Breast epithelium (tissue), 4 donors: ENCODE data around the gene DIS3L. TPM values are rescaled to one million over a fixed set of nuclear protein-coding genes. Genes with fewer than 3 reads are reported as not detected.

Experiments used
- DNase-seq, 2 donors: peaks; one replicate each; pipeline ENCODE4 v3.0.0-alpha.2; 2019; ENCODE audit warnings: low spot score in 2 of 2
- H3K27ac ChIP-seq, 2 donors: fragments of 200-600 bp; sonication (generic) in 1 of 2; one replicate each; pipeline ENCODE4 v1.5.1; 2016 to 2019; ENCODE audit warnings: mild to moderate bottlenecking in 1 of 2
- H3K27me3 ChIP-seq, 2 donors: fragments of 200-600 bp; sonication (generic) in 1 of 2; one replicate each; pipeline versions ENCODE4 v1.5.1 to v1.6.0; 2017 to 2019; ENCODE audit warnings: control low read depth in 1 of 2, mild to moderate bottlenecking in 1 of 2
- H3K36me3 ChIP-seq: fragments of 200-600 bp; one replicate; pipeline ENCODE4 v1.5.1; 2019
- H3K4me1 ChIP-seq, 2 donors: fragments of 200-600 bp; sonication (generic); one replicate each; pipeline ENCODE4 v1.5.1; 2016 to 2019; ENCODE audit warnings: control low read depth in 1 of 2
- H3K4me3 ChIP-seq, 3 donors: fragments of 200-600 bp; sonication (generic); 1 replicate in 2 of 3; 2 replicates in 1 of 3; pipeline ENCODE4 v1.5.1; 2016 to 2019; ENCODE audit warnings: mild to moderate bottlenecking in 3 of 3, moderate library complexity in 2 of 3
- H3K9me3 ChIP-seq, 2 donors: fragments of 200-600 bp; sonication (generic) in 1 of 2; one replicate each; pipeline ENCODE4 v1.5.1; 2016 to 2019; ENCODE audit warnings: control low read depth in 1 of 2
- POLR2A ChIP-seq: fragments of 450-650 bp; IDR thresholded peaks from one replicate; pipeline ENCODE4 v1.6.1; 2016; ENCODE audit warnings: antibody characterized with exemption, mild to moderate bottlenecking, moderate library complexity
- POLR2AphosphoS5 ChIP-seq, 3 donors: sonication (generic); formaldehyde crosslinking; IDR thresholded peaks; one replicate each; pipeline ENCODE4 v1.6.1; 2017; ENCODE audit warnings: antibody characterized with exemption in 3 of 3
- intact Hi-C: fragments of 100-400 bp; cut with DNase I; formaldehyde crosslinking; loops from one replicate; pipeline ENCODE4 v1.15.1; 2023; ENCODE audit warnings: low total_unique reads
- total RNA-seq, 3 donors: library from RNA; depleted of rRNA; stranded (reverse); fragments of >200 nt; gene quantifications; one replicate each; pipeline ENCODE4 v1.1.0, GENCODE V29; 2016
- TF ChIP-seq, protein P1 (sequence below), 3 donors: fragments of 450-650 bp; IDR thresholded peaks; one replicate each; pipeline ENCODE4 v1.5.1; 2016 to 2017; ENCODE audit warnings: antibody characterized with exemption in 3 of 3, mild to moderate bottlenecking in 3 of 3, moderate library complexity in 3 of 3

DIS3L gene
- total RNA-seq, 3 donors from 2014 or later, result 37.0 to 46.4 (median 43.2) TPM

- no peaks in the 10 kb centered on the region for H3K4me1 ChIP-seq
- intact Hi-C loops, result no loop called here
- DNase-seq, result no peak
- TF ChIP-seq POLR2A, result no peak
- TF ChIP-seq, protein P1, sequence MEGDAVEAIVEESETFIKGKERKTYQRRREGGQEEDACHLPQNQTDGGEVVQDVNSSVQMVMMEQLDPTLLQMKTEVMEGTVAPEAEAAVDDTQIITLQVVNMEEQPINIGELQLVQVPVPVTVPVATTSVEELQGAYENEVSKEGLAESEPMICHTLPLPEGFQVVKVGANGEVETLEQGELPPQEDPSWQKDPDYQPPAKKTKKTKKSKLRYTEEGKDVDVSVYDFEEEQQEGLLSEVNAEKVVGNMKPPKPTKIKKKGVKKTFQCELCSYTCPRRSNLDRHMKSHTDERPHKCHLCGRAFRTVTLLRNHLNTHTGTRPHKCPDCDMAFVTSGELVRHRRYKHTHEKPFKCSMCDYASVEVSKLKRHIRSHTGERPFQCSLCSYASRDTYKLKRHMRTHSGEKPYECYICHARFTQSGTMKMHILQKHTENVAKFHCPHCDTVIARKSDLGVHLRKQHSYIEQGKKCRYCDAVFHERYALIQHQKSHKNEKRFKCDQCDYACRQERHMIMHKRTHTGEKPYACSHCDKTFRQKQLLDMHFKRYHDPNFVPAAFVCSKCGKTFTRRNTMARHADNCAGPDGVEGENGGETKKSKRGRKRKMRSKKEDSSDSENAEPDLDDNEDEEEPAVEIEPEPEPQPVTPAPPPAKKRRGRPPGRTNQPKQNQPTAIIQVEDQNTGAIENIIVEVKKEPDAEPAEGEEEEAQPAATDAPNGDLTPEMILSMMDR (IDR thresholded peaks at IDR 0.05), result no peak
- H3K27me3 ChIP-seq, result no peaks in the 10 kb centered on the region
- no peak overlapping the region for H3K4me3 ChIP-seq
- no peaks in the 10 kb centered on the region for H3K36me3 ChIP-seq
- no peaks in the 10 kb centered on the region for H3K9me3 ChIP-seq
- H3K27ac ChIP-seq, result no peak overlapping the region
These were observed 4.7 kb upstream of the DIS3L start for GRCh38 chr15:66288551-66289185.

GRCh38 chr15:66290007-66290406, 3.4 kb upstream of the DIS3L start:
- Histone ChIP-seq H3K4me1 (no peaks in the 10 kb centered on the region), H3K9me3 (no peaks in the 10 kb centered on the region), H3K27ac (no peak overlapping the region), H3K4me3 (no peak overlapping the region), H3K36me3 (no peaks in the 10 kb centered on the region), H3K27me3 (no peaks in the 10 kb centered on the region)
- no peak for DNase-seq
- TF ChIP-seq POLR2AphosphoS5 (IDR thresholded peaks at IDR 0.05), result no peak
- TF ChIP-seq, protein P1 (IDR thresholded peaks at IDR 0.05), result no peak
- TF ChIP-seq POLR2A, result no peak
- intact Hi-C loops, result no loop called here

DNA sequence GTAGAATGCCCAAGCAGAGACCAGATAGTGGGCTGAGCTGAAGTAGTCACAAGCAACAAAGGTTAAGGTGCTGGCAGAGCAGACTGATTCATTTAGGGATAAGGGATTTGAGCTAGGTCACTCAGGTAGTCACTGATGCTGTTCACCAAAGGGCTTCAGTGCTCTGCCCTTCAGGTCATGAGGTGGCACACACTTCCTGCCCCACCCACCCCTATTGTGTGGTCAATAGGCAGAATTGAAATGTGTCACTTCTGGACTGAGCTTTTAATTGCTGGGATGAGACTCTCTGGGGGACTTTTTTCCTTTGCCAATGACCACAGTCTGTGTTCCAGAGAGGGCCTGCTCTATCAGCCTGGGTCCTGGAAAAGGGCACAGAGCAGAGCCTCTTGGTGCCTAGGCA, 2.9 kb upstream of the DIS3L start:
- H3K27ac ChIP-seq, result no peak overlapping the region
- TF ChIP-seq POLR2A (no peak), POLR2AphosphoS5 (IDR thresholded peaks at IDR 0.05) (no peak)
- TF ChIP-seq, protein P1 (IDR thresholded peaks at IDR 0.05), result no peak
- no peaks in the 10 kb centered on the region for H3K36me3 ChIP-seq
- H3K4me1 ChIP-seq, result peaks cover 0 to 5% of the 10 kb centered on the region in 2 donors
- H3K4me3 ChIP-seq, result no peak overlapping the region
- H3K27me3 ChIP-seq, result no peaks in the 10 kb centered on the region
- no peaks in the 10 kb centered on the region for H3K9me3 ChIP-seq
- intact Hi-C loops, result no loop called here
- no peak for DNase-seq

- intact Hi-C loops, result no loop called here
- Histone ChIP-seq H3K27ac (no peak overlapping the region), H3K36me3 (no peaks in the 10 kb centered on the region), H3K27me3 (no peaks in the 10 kb centered on the region), H3K4me3 (no peak overlapping the region), H3K9me3 (no peaks in the 10 kb centered on the region), H3K4me1 (peaks cover 0 to 7% of the 10 kb centered on the region in 2 donors)
- no peak for DNase-seq
- TF ChIP-seq, protein P1 (IDR thresholded peaks at IDR 0.05), result no peak
- TF ChIP-seq POLR2AphosphoS5 (IDR thresholded peaks at IDR 0.05) (no peak), POLR2A (no peak)
These were observed 1.4 kb upstream of the DIS3L start for GRCh38 chr15:66291816-66292570.
